Measurements from ENCODE around the gene CLCN5.

The CLCN5 gene

DNA sequence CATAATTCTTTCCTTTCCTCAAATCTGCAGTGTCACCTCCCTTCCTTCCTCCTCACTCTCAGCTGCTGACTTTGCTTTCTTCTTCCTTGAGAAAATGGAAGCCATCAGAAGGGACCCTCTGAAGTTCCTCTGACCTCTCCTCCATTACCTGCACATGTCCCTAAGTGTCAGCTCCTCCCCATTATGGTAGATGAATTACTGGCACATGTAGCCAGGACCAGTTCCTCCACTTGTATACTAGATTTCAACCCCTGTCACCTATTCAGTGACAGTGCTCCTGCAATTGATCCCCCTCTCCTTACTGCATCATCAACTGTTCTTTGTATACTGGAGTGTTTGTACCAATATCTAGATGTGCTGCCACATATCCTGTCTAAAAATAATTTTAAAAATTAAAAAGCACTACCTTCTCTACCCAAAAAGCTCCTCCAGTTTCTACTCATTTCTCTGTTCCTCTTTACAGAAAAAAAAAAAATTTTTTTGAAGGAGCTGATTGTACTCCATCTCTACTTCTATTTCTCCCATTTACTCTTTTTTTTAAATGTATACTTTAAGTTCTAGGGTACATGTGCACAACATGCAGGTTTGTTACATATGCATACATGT, 78.6 kb downstream of the CLCN5 start:
- TF ChIP-seq POLR2AphosphoS5 (IDR thresholded peaks at IDR 0.05; ENCODE audit: low read depth, low read length) (no peak), REST (IDR thresholded peaks at IDR 0.05; ENCODE audit: insufficient read depth in 1 of 2, low read depth in 2 of 2, low read length in 2 of 2) (no peak), SIN3A (IDR thresholded peaks at IDR 0.05; ENCODE audit: borderline replicate concordance, insufficient read depth, low read length) (no peak), TAF1 (IDR thresholded peaks at IDR 0.05; ENCODE audit: borderline replicate concordance, insufficient read depth, low read length) (no peak), FOXP2 (optimal IDR thresholded peaks at IDR 0.05; ENCODE audit: borderline replicate concordance, extremely low read depth, extremely low read length, insufficient read depth) (no peak)

DNA sequence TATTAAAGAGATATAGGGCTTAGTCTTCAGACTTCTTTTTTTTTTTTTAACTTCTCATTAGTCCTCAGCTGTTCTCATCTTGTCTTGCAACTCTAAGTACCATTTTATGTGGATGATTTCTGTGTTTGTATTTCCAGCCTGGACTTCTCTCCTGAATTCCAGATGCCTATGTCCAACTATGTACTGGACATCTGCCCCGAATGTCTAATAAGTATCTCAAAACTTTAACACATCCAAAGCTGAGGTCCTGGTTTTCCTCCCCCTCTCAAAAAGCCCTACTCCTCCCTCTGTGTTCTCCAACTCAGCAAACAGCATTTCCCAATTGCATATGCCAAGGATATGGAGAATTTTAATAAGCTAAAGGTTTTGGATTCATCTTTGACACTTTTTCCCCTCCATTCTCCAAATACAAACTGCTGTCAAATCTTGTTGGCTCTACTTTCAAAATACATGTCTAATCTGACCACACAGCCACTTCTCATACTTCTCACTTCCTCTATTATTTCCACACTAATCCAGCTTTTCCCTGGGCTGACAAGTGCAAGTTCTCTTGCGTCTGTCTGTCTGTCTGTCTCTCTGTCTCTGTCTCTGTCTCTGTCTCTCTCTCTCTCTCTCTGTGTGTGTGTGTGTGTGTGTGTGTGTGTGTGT, 79.8 kb downstream of the CLCN5 start:
- TF ChIP-seq REST (IDR thresholded peaks at IDR 0.05; ENCODE audit: insufficient read depth in 1 of 2, low read depth in 2 of 2, low read length in 2 of 2) (no peak), TAF1 (IDR thresholded peaks at IDR 0.05; ENCODE audit: borderline replicate concordance, insufficient read depth, low read length) (no peak), SIN3A (IDR thresholded peaks at IDR 0.05; ENCODE audit: borderline replicate concordance, insufficient read depth, low read length) (no peak), FOXP2 (optimal IDR thresholded peaks at IDR 0.05; ENCODE audit: borderline replicate concordance, extremely low read depth, extremely low read length, insufficient read depth) (no peak), POLR2AphosphoS5 (IDR thresholded peaks at IDR 0.05; ENCODE audit: low read depth, low read length) (no peak)

- TF ChIP-seq TAF1 (IDR thresholded peaks at IDR 0.05; ENCODE audit: borderline replicate concordance, insufficient read depth, low read length) (no peak), FOXP2 (optimal IDR thresholded peaks at IDR 0.05; ENCODE audit: borderline replicate concordance, extremely low read depth, extremely low read length, insufficient read depth) (no peak), REST (IDR thresholded peaks at IDR 0.05; ENCODE audit: insufficient read depth in 1 of 2, low read depth in 2 of 2, low read length in 2 of 2) (no peak), SIN3A (IDR thresholded peaks at IDR 0.05; ENCODE audit: borderline replicate concordance, insufficient read depth, low read length) (no peak), POLR2AphosphoS5 (IDR thresholded peaks at IDR 0.05; ENCODE audit: low read depth, low read length) (no peak)
These were observed 81.1 kb downstream of the CLCN5 start for GRCh38 chrX:50003467-50003866.

GRCh38 chrX:50003927-50004326, 81.5 kb downstream of the CLCN5 start:
- TF ChIP-seq POLR2AphosphoS5 (IDR thresholded peaks at IDR 0.05; ENCODE audit: low read depth, low read length) (no peak), TAF1 (IDR thresholded peaks at IDR 0.05; ENCODE audit: borderline replicate concordance, insufficient read depth, low read length) (no peak), SIN3A (IDR thresholded peaks at IDR 0.05; ENCODE audit: borderline replicate concordance, insufficient read depth, low read length) (no peak)

- no peak for TF ChIP-seq SIN3A (IDR thresholded peaks at IDR 0.05; ENCODE audit: borderline replicate concordance, insufficient read depth, low read length)
- no peak for TF ChIP-seq FOXP2 (optimal IDR thresholded peaks at IDR 0.05; ENCODE audit: borderline replicate concordance, extremely low read depth, extremely low read length, insufficient read depth)
- no peak for TF ChIP-seq REST (IDR thresholded peaks at IDR 0.05; ENCODE audit: insufficient read depth in 1 of 2, low read depth in 2 of 2, low read length in 2 of 2)
- no peak for TF ChIP-seq TAF1 (IDR thresholded peaks at IDR 0.05; ENCODE audit: borderline replicate concordance, insufficient read depth, low read length)
- TF ChIP-seq POLR2AphosphoS5 (IDR thresholded peaks at IDR 0.05; ENCODE audit: low read depth, low read length), result no peak
These were observed 112.7 kb downstream of the CLCN5 start for GRCh38 chrX:50035126-50035525.
